NB4 (cell line): ENCODE data around the gene RECQL5.

Experiments used
- CTCF ChIP-seq: IDR thresholded peaks from one replicate; pipeline ENCODE4 v1.5.1; 2012; ENCODE audit warnings: low read depth, low read length
- MAX ChIP-seq: IDR thresholded peaks from 2 replicates; pipeline ENCODE4 v1.6.1; 2011; ENCODE audit warnings: low read depth, low read length
- MYC ChIP-seq: IDR thresholded peaks from 2 replicates; pipeline ENCODE4 v1.6.1; 2011; ENCODE audit warnings: low read depth, low read length
- POLR2A ChIP-seq: IDR thresholded peaks from 2 replicates; pipeline ENCODE4 v1.6.1; 2011; ENCODE audit warnings: mild to moderate bottlenecking; ENCODE audit not compliant: insufficient read length; ENCODE audit errors: extremely low read depth

DNA sequence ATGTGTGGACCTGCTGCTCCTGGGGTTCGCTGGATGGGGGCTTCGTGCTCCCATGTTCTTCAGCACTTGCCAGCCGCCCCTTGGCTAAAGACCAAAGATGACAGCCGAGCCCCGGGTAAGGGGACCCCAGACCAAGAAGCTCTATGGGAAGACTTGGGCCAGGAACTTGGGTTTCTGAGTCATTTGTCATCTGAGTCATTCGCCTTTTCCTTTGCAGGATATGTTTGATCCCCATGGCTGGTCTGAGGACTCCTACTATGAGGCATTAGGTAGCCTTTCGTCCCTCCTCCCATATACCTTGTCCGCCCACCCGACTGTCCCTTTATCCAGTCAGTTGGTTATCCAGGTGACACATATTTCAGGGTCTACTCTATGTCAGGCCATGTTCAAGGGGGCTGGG lies 36.6 kb upstream of the RECQL5 start:
- no peak for TF ChIP-seq CTCF
- TF ChIP-seq POLR2A = no peak
- no peak for TF ChIP-seq MYC
- TF ChIP-seq MAX = no peak
